OCI-LY3 (cell line): ENCODE data around the gene DNMT3A.

ENCODE experiments used
- EZH2phosphoT487 ChIP-seq: fragments of 200-600 bp; shearing (Covaris generic); IDR thresholded peaks from 2 replicates; pipeline ENCODE4 v1.6.1; 2018; ENCODE audit warnings: antibody characterized with exemption, mixed run types, low read depth
- TF ChIP-seq, protein P1 (sequence below): fragments of 200-600, 300-600 bp; sonication (generic); IDR thresholded peaks from 2 replicates; pipeline ENCODE4 v1.5.1; 2014; ENCODE audit warnings: antibody characterized with exemption, low read length, low read depth

GRCh38 chr2:25331686-25332365 is 9.9 kb downstream of the DNMT3A start:
- TF ChIP-seq, protein P1, sequence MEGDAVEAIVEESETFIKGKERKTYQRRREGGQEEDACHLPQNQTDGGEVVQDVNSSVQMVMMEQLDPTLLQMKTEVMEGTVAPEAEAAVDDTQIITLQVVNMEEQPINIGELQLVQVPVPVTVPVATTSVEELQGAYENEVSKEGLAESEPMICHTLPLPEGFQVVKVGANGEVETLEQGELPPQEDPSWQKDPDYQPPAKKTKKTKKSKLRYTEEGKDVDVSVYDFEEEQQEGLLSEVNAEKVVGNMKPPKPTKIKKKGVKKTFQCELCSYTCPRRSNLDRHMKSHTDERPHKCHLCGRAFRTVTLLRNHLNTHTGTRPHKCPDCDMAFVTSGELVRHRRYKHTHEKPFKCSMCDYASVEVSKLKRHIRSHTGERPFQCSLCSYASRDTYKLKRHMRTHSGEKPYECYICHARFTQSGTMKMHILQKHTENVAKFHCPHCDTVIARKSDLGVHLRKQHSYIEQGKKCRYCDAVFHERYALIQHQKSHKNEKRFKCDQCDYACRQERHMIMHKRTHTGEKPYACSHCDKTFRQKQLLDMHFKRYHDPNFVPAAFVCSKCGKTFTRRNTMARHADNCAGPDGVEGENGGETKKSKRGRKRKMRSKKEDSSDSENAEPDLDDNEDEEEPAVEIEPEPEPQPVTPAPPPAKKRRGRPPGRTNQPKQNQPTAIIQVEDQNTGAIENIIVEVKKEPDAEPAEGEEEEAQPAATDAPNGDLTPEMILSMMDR = no peak
- TF ChIP-seq EZH2phosphoT487 = no peak
